HG02884 (cell line): ENCODE data around the gene ERBB4.
A peak's percentile ranks its signal among the peaks of the same experiment; 100 is the strongest.

Source experiments
- ATAC-seq: cut with Tn5 transposase; IDR thresholded peaks from one replicate; pipeline ENCODE4 v1.9.1; 2021; ENCODE audit warnings: mild to moderate bottlenecking, moderate library complexity; ENCODE audit not compliant: unreplicated experiment

The ERBB4 gene

GRCh38 chr2:211948932-211949331 lies 589.7 kb downstream of the ERBB4 start:
- ATAC-seq: no peak

- ATAC-seq: peak; percentile 48
Measured at GRCh38 chr2:211946960-211947359, 591.6 kb downstream of the ERBB4 start.

DNA sequence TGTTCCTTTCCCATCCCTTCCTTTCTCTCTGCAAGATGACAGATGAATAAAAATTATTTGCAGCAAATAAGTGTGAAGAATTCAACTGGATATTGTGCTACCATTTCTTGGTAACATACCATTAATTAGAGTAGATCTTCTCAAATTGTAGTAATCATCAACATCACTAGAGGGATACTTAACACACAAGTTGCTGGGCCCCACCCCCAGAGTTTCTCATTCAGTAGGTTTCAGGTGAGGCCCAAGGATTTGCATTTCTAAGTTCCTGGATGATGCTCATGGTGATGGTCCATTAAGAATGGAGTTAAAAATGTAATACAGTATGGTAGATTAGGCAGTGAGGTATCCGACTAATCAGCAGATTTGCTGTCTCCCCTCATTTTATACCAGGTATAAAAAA lies 594.0 kb downstream of the ERBB4 start:
- ATAC-seq: peak; percentile 82

DNA sequence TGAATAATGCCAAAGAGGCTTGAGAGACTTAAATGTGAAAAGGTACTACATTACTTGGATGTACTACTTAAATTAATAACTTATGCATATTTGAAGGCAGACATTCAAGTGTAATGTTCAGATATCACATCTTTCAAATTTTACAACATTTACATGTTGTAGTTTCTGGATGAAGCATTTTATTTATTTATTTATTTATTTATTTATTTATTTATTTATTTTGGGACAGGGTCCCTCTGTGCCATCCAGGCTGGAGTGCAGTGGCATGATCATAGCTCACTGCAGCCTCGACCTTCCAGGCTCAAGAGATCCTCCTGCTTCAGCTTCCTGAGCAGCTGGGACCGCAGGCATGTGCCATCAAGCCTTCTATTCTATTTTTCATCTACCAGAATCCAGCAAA lies 596.4 kb downstream of the ERBB4 start:
- ATAC-seq: no peak

- no peak for ATAC-seq
Measured at GRCh38 chr2:211941216-211941747, 597.3 kb downstream of the ERBB4 start.

DNA sequence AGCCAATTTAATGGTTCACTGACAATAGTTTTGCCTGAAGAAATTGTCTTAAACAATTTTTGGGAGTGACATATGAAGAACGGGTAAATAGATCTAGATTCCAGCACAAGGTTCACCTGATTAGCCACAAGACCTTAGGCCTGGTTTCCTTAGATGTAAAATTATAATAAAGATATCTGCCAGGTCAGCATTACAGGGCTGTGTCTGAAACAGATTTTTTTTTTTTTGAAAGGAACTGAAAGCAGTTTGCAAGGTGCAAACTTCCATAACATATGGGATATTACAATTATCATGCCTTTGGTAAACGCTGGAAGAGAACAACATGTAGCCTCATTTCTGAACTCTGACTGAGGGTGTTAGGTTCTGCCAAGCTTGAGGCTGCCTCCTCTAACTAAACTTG lies 599.4 kb downstream of the ERBB4 start:
- no peak for ATAC-seq

DNA sequence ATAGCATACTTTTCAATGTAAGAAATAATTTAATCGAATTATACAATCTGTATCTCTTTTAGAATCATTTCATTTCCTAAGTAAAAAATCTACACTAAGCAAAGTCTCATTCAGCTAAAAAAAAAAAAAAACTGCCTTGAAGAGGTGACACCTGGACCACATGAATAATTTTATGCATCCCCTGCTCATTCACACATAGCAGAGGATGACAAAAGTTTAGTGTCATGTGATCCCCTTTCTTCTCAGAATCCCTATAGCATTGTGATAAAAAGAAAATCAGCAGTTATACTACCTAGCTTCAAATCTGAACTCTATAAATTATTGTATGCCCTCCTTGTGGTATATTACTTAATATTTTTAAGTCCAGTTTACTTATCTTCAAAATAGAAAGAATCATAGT lies 603.8 kb downstream of the ERBB4 start:
- ATAC-seq: no peak

DNA sequence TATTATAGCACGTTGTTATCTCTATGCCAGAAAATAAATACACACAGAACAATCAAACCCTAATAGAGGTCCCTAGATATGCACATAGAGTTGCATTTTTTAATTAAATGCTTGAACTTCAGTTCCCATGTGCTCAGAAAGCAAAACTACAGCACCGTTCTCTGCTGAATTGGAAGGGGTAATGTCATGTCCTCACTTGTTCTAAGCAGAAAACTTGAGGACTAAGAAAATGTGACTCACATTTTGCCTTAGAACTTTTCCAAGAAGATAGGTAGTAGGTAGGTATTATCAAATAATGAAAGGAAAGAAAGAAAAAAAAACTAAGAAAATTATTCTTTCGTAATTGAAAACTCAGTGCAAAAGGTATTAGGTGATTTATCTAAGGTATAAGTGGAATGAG lies 607.3 kb downstream of the ERBB4 start:
- no peak for ATAC-seq

- peak; percentile 94 for ATAC-seq
Measured at GRCh38 chr2:211930331-211930730, 608.3 kb downstream of the ERBB4 start.

GRCh38 chr2:211928201-211928600 lies 610.4 kb downstream of the ERBB4 start:
- ATAC-seq: no peak

DNA sequence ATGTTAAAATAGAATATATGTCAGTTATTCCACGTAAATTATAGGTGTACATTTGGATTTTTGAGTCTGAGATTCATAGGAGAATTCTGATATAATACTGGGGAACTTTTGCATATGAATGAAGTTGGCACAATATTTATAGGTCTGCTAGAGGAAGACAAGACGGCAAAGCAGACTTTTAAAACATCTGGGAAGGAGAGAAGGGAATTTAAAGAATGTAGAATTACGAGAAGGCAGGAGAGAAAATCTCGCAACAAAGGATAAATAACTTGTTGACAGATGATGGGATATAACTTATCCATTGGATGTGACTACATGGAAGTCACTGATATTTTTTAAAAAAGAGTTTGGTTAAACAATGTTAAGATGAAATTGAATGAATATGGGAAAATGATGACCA lies 615.6 kb downstream of the ERBB4 start:
- ATAC-seq: no peak

DNA sequence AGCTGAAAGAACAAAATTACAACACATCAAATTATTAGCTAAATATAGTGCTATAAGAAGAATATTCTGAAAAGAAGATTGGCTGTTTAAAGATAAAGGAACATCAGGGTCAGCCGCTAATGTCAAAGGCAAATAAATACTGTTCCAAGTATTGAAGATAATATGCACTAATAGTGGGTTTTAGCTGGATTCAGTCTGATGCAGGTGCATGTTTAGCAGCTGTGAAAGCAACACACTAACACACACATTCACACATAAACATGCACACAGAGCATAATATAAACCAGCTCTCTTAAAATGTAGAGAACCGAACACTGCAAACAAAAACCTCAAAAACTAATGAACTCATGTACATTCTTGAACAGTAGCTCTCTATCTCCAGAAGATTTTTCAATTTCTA lies 634.6 kb downstream of the ERBB4 start:
- ATAC-seq: no peak

DNA sequence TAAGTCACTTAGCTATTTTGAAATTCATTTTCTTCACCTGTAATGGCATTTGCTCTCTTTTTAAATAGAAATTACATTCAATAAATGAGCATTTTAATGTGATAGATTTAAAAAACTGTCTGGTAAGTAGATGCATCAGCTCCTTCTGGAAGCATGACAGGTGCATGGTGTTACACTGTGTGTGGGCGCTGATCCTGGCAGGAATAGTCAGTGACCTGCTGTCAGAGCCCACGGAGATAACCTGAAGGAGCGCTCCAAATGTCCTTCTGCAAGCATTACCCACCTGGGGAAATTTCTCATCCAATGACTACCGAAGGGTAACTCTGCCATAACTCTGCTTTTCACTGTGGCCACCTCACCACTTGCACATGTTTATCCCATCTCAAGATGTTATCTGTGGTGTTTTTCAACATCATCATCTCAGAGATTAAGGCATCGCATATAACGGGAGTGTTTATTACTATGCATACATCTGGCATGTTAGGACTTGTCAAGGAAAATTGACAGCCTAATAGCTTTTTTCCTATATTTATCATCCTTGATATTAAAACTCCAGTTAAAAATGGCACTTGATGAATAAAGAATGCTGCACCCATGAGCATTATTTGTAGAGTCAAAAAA lies 637.3 kb downstream of the ERBB4 start:
- ATAC-seq: no peak

DNA sequence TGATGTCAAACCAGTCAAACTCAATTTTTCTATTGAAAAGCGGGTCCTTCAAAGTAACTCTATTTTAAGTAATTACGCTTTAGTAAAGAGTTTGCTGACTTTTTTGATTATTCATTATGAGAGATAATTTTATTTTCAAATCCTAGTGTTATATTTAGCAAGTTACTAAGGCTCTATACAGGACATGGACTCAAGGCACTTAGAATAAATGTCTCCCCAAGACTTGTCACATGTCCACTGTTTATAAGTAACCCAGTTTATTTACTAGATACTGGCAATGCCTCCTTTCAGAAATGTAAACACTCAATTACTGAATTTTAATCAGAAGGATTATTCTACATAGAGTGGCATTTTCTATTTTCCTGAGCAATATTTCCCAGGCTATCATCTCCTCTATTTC lies 638.1 kb downstream of the ERBB4 start:
- no peak for ATAC-seq

GRCh38 chr2:211900000-211900399 lies 638.6 kb downstream of the ERBB4 start:
- no peak for ATAC-seq

DNA sequence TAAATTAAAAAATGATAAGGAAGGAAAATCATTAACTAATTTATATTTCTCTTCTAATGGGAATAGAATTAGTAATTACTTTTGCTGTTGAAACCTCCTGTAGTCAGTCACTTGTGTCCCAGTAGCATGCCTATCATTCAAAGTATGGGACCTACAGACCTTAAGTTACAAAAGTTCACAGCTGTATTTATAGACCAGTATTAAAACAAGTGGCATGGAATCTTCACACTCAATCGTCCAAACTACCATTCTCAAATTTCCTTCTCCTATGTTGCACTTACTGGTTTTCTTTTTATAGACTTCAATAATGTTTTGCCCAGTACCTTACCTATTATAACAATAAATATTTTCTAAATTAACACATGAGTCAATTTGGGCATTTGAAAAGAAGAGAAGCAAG lies 639.9 kb downstream of the ERBB4 start:
- ATAC-seq: no peak

DNA sequence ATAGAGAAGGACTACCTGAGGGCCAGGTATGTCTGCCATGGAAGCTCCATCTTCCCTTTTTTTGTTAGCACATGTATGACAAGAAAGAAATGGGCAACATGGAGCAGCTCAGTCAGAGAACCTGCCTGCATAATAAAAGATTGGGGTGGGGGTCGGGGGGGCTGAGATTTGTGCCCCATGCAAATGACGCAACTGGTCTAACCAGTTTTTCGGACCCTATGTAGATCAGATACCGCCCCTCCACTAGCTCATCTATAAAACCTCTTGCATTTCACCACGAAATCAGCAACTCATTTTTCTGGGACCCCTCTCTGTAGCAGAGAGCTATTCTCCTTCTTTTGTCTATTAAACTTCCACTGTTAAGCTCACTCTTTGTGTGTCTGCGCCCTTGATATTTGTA lies 657.2 kb downstream of the ERBB4 start:
- ATAC-seq: no peak

- ATAC-seq: no peak
Measured at GRCh38 chr2:211879323-211879722, 659.3 kb downstream of the ERBB4 start.

DNA sequence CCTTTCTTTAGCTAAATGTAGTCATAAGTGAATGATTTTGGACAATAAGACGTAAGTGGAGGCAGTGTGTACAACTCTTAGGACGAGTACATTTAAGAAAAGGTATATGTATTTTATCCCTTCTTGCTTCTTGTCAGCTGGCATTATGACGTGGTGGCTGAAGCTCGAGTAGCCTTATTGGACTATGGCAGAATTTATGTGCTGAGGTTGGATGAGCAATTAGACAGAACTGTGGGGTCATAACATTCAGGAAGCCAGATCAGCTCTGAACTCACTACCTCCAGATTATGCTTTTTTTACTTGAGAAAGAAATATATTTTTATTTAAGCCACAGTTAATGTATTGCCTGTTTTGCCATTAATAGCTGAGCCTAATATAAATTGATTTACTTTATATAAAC lies 661.5 kb downstream of the ERBB4 start:
- no peak for ATAC-seq

DNA sequence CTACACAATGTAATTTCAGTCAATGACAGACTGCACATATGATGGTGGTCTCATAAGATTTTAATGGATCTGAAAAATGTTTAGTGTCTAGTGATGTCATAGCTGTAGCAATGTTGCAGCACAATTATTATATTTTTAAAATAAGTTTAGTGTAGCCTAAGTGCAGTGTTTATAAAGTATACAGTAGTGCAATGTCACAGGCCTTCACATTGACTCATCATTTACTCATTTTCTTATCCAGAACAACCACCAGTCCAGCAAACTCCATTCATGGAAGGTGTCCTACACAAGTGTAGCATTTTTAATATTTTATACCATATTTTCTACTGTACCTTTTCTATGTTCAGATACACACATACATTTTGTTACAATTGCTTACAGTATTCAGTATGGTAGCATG lies 663.1 kb downstream of the ERBB4 start:
- no peak for ATAC-seq

DNA sequence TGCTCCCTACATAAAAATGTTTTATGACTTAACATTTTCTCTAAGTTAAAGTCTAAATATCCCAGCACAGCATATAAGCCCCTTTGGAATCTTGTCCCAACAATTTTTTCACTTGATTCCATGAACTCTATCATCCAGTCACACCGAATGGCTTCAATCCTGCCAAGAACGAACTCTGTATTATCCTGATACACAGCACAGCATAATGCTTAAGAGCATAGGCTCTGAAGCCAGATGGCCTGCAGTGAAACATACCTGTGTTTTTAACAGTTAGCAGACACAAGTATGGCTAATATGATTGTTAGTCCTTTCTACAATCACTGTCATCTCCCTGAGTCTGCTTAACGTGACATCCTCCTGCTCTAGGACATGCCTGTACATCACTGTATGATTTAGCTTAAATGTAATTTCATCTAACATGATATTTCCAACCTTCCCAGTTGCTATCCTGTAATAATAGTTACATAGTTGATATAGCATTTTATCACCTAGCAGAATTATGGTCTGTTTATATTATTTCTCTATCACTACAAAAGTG lies 669.5 kb downstream of the ERBB4 start:
- no peak for ATAC-seq

- ATAC-seq: peak; percentile 97
Measured at GRCh38 chr2:211867845-211868451, 670.7 kb downstream of the ERBB4 start.

- no peak for ATAC-seq
Measured at GRCh38 chr2:211864328-211864727, 674.3 kb downstream of the ERBB4 start.
